ENCODE data around the gene SORCS2.

SORCS2 gene

DNA sequence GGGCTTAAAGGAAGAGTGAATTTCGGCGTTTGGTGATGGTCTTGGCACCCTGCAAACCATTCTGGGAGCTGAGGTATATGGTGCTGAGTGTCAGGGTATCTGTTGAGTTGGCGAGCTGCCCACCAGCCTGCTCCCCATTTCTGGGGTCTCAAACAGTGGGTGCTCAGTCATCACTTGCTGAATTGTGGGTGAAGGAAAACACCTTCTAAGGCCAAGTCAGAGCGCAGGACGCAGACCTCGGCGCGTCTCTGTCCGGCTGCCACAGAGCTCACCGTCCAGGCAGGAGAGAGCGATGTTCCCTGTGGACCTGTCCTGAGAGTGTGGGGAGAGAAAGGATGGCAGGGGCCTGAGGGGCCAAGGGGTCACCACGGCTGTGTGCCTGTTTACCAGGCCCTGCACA is 111.2 kb downstream of the SORCS2 start:
- no peak for DNase-seq (ENCODE audit: low spot score)

DNA sequence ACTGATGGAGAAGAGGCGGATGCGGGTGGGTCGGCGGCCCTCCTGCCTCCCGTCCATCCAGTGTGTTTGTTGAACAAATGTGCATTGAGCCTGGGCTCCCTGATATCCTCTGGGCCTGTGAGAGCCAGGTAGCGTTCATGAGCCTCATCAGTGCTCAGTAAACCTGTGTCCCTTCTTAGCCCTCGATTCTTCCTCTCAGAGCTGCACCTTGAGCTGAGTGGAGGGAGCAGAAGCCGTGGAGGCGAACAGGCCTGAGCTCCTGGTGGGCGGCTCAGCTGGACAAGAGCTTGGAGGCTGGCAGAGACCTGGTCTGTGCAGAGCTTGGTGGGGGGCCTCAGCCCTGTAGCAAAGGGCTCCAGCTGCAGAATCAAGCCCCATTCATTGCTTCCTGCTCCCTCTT is 112.1 kb downstream of the SORCS2 start:
- DNase-seq (ENCODE audit: low spot score) = no peak

DNA sequence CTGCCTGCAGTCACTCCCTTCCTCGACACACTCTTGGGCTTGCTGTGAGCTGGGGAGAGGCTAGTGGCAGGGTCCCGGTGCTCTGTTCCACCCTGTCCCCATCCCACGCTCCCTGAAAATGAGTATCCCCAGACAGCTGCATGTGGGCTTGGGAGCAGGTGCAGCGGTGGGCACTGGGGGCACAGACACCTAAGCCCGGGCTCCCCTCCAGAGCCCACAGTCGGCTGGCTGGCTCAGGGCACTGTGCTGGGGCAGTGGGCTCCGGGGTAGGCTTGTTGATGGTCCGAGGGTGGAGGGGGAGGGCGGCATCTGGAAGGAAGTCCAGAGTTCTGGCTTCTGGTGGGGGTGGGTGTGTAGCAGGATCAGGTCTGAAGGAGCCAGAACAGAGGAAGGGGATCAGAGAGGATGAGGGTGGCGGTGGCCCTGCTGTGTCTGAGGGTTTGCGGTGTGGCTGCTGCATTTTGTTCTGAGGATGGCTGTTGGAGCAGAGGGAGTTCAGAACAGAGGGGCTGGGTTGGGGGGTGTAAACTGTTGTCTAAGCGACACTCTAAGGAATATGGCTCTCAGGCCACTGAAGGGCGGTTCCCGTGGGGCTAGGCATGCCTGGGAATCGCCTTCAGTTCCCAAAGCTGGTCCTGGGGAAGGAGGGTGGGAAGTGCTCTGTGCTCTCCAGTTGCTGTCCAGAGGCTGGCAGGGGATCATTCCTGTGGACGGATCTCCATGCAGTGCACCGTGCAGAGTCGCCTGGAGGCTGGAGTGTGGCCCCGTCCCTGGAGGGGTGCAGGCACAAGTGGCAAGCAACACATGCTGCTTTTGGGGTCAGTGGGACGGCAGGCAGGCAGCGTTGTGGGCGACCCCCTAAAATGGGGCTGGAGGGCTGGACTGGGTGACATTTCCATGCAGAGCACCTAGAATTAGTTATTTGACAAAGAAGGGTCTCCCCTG is 114.0 kb downstream of the SORCS2 start:
- DNase-seq (ENCODE audit: low spot score) = no peak

- DNase-seq (ENCODE audit: low spot score) = no peak
Observed at GRCh38 chr4:7306986-7307385, 114.6 kb downstream of the SORCS2 start.

DNA sequence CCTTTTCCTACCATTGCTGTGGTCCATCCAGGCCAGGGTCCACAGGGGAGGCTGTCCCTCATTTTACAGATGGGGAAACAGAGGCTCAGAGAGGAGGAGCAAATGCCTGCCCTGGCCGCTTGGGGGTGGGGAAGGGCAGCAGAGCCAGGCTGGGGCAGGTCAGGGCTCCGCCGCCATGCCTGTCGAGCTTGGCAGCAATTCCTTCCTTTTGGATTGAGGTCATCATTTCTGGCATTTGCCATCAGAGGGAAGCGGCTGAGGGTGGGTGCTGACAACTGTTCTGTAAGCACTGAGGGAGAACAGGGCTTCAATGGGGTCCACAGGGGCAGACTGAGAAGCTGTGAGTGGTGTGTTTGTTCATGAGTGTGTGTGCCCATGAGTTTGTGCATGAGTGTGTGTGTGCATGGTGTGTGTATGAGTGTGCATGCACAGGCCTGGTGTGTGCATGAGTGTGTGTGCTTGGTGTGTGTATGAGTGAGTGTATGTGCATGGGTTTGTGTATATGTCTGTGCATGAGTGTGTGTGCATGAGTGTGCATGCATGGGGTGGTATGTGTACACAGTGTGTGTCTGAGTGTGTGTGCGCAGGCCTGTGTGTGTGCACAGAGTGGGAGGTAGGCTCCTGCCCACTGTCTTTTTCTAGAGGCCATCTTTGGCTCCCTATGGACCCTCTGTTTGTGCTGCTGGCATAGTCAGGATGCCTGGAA is 115.2 kb downstream of the SORCS2 start:
- no peak for DNase-seq (ENCODE audit: low spot score)

DNA sequence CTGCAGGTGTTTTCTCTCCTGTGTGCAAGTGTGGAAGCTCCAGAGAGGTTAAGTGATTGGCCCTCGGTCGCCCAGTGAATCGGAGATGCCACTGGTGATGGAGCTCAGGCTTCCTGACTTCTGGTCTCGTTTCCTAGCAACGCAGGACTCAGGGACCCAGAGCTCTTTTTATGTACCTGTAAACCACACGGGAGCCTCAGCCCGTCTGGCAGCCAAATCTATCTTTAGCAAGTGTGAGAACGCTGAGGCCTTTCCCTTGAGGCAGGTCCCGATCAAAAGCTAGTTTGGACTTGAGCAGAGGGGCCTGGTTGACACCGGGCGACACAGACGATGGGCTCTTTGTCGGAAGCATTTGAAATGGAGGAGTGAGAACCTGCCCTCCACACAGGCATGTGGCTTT is 116.8 kb downstream of the SORCS2 start:
- no peak for DNase-seq (ENCODE audit: low spot score)

DNA sequence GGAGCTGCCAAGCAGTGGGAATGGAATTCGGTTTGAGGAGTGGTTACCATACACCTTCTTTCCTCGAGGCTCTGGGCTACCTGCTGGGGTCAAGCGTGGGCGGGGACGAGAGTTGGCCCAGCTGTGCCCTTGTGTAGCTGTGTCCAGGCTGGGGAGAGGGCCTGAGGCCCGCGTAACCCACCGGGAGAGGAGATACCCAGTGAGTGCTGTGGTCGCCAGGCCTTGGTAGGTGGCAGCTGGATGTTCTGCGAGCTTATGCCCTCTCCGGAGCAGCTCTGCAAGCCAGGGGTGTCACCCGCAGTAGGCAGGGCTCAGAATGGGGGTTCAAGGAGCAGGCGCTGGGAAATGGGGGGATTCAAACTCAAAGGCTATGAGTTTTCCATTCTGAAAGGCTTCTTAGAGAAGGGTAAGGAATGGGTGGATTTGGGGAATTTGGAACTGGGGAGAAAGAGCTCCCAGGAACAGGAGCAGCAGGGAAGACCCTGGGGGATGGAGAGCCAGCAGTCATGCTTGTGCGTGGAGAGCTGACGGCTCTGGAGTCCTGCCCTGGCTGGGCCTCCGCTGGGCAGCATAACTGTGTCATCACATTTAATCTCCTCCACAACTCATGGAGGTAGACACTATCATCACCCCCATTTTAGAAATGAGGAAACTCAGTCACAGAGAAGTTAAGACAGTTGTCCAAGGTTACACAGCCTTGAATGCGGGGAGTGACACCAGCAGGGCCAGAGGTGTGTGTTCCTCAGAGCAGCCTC is 117.5 kb downstream of the SORCS2 start:
- no peak for DNase-seq (ENCODE audit: low spot score)

DNA sequence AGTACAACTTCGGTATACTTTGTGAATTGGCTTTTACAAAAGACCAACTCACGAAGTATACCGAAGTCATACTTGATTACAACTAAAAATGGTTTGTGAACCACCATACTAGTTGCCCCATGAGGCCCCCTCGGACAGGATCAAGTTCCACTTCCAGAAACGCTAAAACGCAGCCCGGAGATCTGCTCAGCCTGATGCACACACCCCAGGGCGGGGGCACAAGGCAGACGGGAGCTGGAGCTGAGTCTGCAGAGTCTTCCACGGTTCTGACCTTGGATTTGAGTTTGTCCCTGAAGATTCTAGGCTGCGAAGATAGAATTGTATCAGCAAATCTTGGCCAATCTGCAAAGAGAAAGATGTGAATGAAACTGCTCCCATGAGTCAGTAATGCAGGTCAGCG is 118.1 kb downstream of the SORCS2 start:
- no peak for DNase-seq (ENCODE audit: low spot score)

DNA sequence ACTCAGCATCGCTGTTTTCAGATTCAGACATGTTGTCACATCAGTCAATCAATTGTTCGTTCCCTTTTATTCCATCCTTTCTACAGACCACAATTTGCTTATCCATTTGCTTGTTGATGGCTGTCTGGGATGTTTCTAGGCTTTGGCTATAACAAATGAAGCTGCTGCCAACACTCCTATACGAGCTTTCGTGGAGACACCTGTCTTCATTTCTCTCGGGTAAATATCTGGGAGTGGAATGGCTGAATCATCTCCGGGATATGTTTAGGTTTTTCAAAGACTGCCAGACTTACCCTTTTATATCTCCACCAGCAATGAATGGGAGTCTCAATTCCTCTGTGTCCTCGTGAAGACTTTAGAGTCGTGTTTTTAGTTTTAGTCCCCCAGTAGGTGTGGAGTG is 118.9 kb downstream of the SORCS2 start:
- DNase-seq (ENCODE audit: low spot score) = no peak

GRCh38 chr4:7312691-7313090 is 120.4 kb downstream of the SORCS2 start:
- DNase-seq (ENCODE audit: low spot score) = no peak

DNA sequence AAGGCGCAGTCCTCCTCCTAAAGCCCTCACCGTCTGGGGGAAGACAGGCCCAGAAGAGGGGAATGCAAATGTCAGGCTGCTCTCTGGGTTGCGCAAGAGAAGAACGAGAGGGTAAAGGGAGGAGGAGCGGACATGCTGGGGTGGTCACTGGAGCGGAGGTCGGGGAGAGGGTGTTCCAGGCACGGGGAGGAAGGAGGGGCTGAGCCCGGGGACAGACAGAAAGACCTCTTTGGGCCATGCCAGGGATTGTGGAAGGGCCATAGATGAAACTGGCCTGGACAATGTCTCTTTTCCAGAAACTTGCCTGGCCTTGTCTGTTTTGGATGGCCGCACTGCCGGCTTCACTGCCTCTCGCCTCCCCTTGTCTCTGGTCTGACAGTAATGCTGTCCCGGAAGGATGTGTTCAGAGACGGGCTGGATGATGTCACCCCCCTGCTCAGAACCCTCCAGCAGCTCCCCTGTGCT is 121.0 kb downstream of the SORCS2 start:
- DNase-seq (ENCODE audit: low spot score) = no peak

GRCh38 chr4:7313991-7314390 is 121.7 kb downstream of the SORCS2 start:
- no peak for DNase-seq (ENCODE audit: low spot score)

DNA sequence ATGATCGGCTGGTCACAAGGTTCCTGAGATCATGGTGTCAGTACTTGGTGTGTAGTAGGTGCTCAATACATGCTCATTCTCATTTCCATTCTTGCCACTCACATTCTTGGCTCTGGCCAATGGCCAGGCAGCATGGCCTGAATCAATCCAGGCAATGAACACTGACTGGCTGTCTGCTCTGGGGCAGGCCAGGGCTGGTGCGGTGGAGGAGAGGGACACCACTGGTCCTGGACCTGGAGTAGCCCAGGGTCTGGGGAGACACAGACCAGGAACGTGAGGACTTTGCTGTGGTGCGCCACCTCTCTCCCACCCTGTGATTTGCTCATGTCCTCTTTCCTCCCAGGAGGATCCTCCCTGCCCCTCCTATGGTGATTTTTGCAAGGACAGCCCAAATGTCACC is 122.9 kb downstream of the SORCS2 start:
- DNase-seq (ENCODE audit: low spot score) = no peak

DNA sequence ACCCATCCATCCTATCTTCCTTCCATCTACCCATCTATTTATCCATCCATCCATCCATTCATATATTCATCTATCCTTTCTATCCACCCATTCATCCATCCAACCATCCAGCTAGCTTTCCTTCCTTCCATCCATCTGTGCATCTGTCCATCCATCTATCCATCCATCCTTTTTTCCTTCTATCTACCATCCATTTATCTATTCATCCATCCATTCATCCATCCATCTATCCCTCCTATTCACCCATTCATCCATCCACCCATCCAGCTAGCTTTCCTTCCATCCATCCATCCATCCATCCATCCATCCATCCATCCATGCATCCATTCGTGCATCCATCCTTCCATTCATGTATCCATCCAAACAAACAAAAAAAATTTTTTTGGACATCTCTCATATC is 123.6 kb downstream of the SORCS2 start:
- DNase-seq (ENCODE audit: low spot score) = no peak

DNA sequence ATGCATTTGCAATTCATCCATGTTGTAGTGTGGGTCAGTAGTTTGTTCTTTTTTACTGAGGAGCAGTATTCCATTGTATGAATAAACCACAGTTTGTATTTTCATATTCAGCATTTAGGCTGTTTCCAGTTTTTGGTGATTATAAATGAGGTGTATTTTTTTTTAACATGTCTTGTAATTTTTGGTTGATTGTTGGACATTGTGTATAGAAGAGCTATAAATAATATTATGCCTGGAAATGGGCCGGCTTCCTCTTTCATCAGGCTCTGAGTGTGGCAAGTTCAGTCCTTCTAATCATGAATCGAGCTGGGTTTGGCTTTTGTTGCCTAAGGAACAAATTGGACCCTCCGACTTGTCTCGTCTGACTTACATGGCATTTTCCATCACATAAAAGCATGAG is 126.7 kb downstream of the SORCS2 start:
- DNase-seq (ENCODE audit: low spot score) = no peak

DNA sequence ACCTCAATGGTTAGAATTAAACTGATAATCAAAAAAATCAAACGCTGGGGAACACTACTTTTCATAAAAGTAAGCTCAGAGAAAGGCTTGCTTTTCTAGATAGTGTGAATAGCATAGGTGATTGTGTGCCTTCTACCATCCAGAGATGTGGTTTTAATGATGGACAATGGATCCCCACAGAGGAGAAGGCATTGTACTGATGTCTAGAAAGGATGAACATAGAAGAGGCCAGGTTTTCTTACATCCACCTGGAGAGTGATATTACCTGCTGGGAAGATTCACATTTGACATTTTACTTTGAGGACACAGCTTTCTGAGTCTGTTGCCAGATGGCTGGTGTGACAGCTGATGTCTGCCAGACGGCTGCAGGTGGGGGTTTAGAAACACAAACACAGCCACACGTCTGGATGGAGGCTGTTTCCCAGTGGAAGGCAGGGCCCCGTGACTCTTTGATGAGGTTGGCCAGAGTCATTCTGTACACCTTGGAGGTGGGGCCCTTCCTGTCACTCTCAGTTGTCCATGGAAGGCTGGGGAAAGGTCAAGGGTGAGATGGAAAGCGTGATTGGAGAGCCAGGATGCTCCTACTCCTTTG is 128.0 kb downstream of the SORCS2 start:
- DNase-seq (ENCODE audit: low spot score) = no peak

GRCh38 chr4:7322166-7322991 is 130.0 kb downstream of the SORCS2 start:
- DNase-seq (ENCODE audit: low spot score) = no peak

- no peak for DNase-seq (ENCODE audit: low spot score)
Observed at GRCh38 chr4:7323461-7323871, 131.1 kb downstream of the SORCS2 start.

DNA sequence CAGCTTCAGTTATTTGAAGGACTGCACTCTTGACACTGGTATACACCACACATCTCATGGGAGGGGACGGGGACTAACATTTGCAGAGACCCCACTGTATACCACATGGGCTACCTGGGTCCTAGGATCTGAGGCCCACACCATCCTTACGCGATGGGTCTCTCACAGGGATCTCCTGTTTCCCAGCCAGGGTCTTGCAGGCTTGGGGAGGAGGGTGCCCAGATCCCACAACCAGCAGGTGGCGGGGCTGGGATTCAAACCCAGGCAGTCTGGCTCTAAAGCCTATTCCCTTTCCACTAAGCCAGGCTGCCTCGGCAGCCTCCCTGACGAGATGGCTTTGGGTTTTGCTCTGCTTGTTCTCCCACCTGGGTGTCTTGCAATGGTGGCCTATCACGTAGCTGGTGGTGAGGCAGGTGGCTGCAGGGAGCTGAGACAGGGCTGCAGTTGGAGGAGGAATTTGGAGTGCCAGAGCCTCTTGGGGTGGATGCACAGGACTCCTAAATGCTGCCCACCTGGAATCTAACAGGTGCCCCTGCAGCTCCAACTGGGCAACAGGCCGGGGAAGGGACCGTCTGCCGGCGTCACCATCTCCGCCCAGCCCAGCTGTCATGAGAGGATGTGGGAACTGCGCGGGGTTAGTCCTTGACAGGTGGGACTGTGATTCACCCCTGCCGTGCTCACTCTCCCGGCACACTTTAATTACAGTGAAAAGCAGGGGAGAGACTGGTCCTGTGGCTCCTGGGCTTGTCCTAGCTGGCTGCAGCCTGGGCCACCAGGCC is 131.7 kb downstream of the SORCS2 start:
- no peak for DNase-seq (ENCODE audit: low spot score)

DNA sequence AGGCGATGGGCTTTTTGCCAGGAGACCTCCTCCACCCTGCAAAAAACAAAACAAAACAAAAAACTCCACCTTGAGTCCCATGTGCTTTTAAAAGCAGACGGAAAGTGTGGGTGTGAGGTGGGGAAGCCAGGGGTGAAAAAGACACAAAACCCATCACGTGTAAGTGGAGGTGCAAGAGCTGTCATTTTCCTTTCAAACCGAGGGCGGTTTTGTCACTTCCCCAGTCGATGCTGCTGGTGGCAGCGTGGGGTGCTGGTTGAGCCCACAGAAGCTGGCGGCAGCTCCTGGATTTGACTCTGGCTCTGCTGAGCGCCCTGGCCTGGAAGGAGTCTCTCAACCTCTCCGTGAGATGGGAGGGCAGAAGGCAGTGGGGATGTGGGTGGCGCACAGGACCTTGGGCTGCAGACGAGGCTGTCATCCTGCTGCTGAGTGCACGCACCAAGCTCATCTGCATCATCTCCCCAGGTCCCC is 132.3 kb downstream of the SORCS2 start:
- DNase-seq (ENCODE audit: low spot score) = no peak

All from hematopoietic multipotent progenitor cell treated with erythropoietin and hydrocortisone succinate and interleukin-3 and kit ligand, for 15 days (in vitro differentiated cells).